Sigmoid colon (tissue), 7 donors: Measurements from ENCODE around the gene SRRM2. TPM values are rescaled to one million over a fixed set of nuclear protein-coding genes. Genes with fewer than 3 reads are reported as not detected.

Experiments
- DNase-seq: peaks from one replicate; pipeline ENCODE4 v3.0.0-alpha.2; 2019
- H3K27ac ChIP-seq, 4 donors: fragments of 200-600 bp; sonication (generic); one replicate each; pipeline ENCODE4 v1.5.1; 2016 to 2019; ENCODE audit warnings: mild to moderate bottlenecking in 1 of 4
- H3K27me3 ChIP-seq, 3 donors: fragments of 200-600 bp; sonication (generic); one replicate each; pipeline ENCODE4 v1.5.1; 2019; ENCODE audit warnings: mild to moderate bottlenecking in 1 of 3
- H3K36me3 ChIP-seq, 4 donors: fragments of 200-600 bp; sonication (generic); one replicate each; pipeline ENCODE4 v1.5.1; 2016 to 2019
- H3K4me1 ChIP-seq, 4 donors: fragments of 200-600 bp; sonication (generic); one replicate each; pipeline ENCODE4 v1.5.1; 2017 to 2019
- H3K4me3 ChIP-seq, 4 donors: fragments of 200-600 bp; sonication (generic); one replicate each; pipeline ENCODE4 v1.5.1; 2017 to 2019; ENCODE audit warnings: mild to moderate bottlenecking in 2 of 4, moderate library complexity in 1 of 4
- H3K9me3 ChIP-seq, 4 donors: fragments of 200-600 bp in 3 of 4; sonication (generic) in 3 of 4; one replicate each; pipeline versions ENCODE4 v1.5.1 to v1.6.1; 2013 to 2019
- CTCF ChIP-seq, 4 experiments: fragments of 450-650 bp in 3 of 4; fragments of 200-600 bp in 1 of 4; IDR thresholded peaks; one replicate each; pipeline ENCODE4 v1.5.1; 2016 to 2019; ENCODE audit warnings: antibody characterized with exemption in 4 of 4, mild to moderate bottlenecking in 3 of 4, moderate library complexity in 2 of 4
- EP300 ChIP-seq, 4 donors: sonication (generic); formaldehyde crosslinking; IDR thresholded peaks; one replicate each; pipeline ENCODE4 v1.6.1; 2017; ENCODE audit warnings: antibody characterized with exemption in 4 of 4
- POLR2A ChIP-seq, 2 donors: fragments of 450-650 bp; IDR thresholded peaks; one replicate each; pipeline ENCODE4 v1.6.1; 2016; ENCODE audit warnings: antibody characterized with exemption in 2 of 2, mild to moderate bottlenecking in 2 of 2, moderate library complexity in 2 of 2
- POLR2AphosphoS5 ChIP-seq, 4 donors: sonication (generic); formaldehyde crosslinking; IDR thresholded peaks; one replicate each; pipeline ENCODE4 v1.6.1; 2017; ENCODE audit warnings: antibody characterized with exemption in 4 of 4
- WGBS, 2 donors: extraction: QIAGEN DNeasy Blood & Tissue Kit; methylation state at CpG; one replicate each; pipeline ENCODE4 v1.1.7; 2013; 5-methylcytosine and 5-hydroxymethylcytosine counted together
- intact Hi-C: fragments of 100-400 bp; cut with DNase I; formaldehyde crosslinking; loops from one replicate; pipeline ENCODE4 v1.15.1; 2023
- polyA plus RNA-seq, 3 donors: library from polyadenylated mRNA; stranded (reverse); fragments of 200-250 nt; gene quantifications; one replicate each; pipeline ENCODE4 v1.2.3, GENCODE V29; 2013
- total RNA-seq, 4 donors: library from RNA; depleted of rRNA; stranded (reverse); fragments of >200 nt; gene quantifications; one replicate each; pipeline ENCODE4 v1.1.0, GENCODE V29; 2016
- donor health status: healthy with polysubstance abuse.
- donor health status: Bipolar disorder and iron deficiency.
- donor health status: healthy.

SRRM2 gene
- total and polyA plus RNA-seq, 7 donors, result 66.1 to 826 (median 198) TPM

- peaks cover 19 to 68% (median 46%) of the 10 kb centered on the region in 3 donors for H3K27me3 ChIP-seq
- no peaks in the 10 kb centered on the region for H3K36me3 ChIP-seq
- DNase-seq, result peak; percentile 22
- H3K4me1 ChIP-seq, result peaks cover 0 to 11% (median 10%) of the 10 kb centered on the region in 4 donors
- H3K4me3 ChIP-seq, result no peak overlapping the region
- intact Hi-C loops, result no loop called here
- 61 to 62% methylated on average over 3 of the region's 3 CpGs for WGBS, 2 donors
- no peak for TF ChIP-seq CTCF (IDR thresholded peaks at IDR 0.05)
- no peak for TF ChIP-seq POLR2A (IDR thresholded peaks at IDR 0.05)
- no peak for TF ChIP-seq EP300 (IDR thresholded peaks at IDR 0.05)
- TF ChIP-seq POLR2AphosphoS5 (IDR thresholded peaks at IDR 0.05), result no peak
- no peak overlapping the region for H3K27ac ChIP-seq
- no peaks in the 10 kb centered on the region for H3K9me3 ChIP-seq
Observed at GRCh38 chr16:2786826-2787151, 34.4 kb downstream of the SRRM2 start.

GRCh38 chr16:2787406-2787805 lies 35.0 kb downstream of the SRRM2 start, which contains the start of gene PRSS33:
Gene PRSS33, minus strand, starts transcription at chr16:2787560. Its CDS starts 1,013 bp downstream, at chr16:2786547.
- no peak within 1 kb of the TSS for H3K27ac ChIP-seq
- H3K4me1 ChIP-seq, result peaks cover 0 to 11% (median 10%) of the 10 kb centered on the region in 4 donors
- peaks cover 19 to 68% (median 46%) of the 10 kb centered on the region in 3 donors for H3K27me3 ChIP-seq
- no peaks in the 10 kb centered on the region for H3K9me3 ChIP-seq
- H3K4me3 ChIP-seq, result no peak within 1 kb of the TSS
- H3K36me3 ChIP-seq, result no peaks in the 10 kb centered on the region
- intact Hi-C loops, result no loop called here
- WGBS, 2 donors, result 21 to 28% methylated on average over 10 of the region's 10 CpGs
- DNase-seq, result peak; percentile 24
- TF ChIP-seq POLR2A (IDR thresholded peaks at IDR 0.05) (no peak), EP300 (IDR thresholded peaks at IDR 0.05) (no peak), CTCF (IDR thresholded peaks at IDR 0.05) (no peak), POLR2AphosphoS5 (IDR thresholded peaks at IDR 0.05) (no peak)

GRCh38 chr16:2787961-2788360 lies 35.5 kb downstream of the SRRM2 start:
- peak; percentile 53 for DNase-seq
- Histone ChIP-seq H3K4me3 (no peak overlapping the region), H3K27ac (no peak overlapping the region), H3K36me3 (no peaks in the 10 kb centered on the region), H3K27me3 (peaks cover 19 to 72% (median 46%) of the 10 kb centered on the region in 3 donors), H3K9me3 (no peaks in the 10 kb centered on the region), H3K4me1 (peaks cover 0 to 11% (median 10%) of the 10 kb centered on the region in 4 donors)
- WGBS, 2 donors, result 58 to 64% methylated on average over 7 of the region's 7 CpGs
- intact Hi-C loops, result no loop called here
- TF ChIP-seq EP300 (IDR thresholded peaks at IDR 0.05), result no peak
- TF ChIP-seq POLR2AphosphoS5 (IDR thresholded peaks at IDR 0.05), result no peak
- no peak for TF ChIP-seq CTCF (IDR thresholded peaks at IDR 0.05)

GRCh38 chr16:2790631-2791030 lies 38.2 kb downstream of the SRRM2 start:
- H3K27ac ChIP-seq, result no peak overlapping the region
- intact Hi-C loops, result no loop called here
- peaks cover 0 to 2% (median 2%) of the 10 kb centered on the region in 4 donors for H3K4me1 ChIP-seq
- H3K36me3 ChIP-seq, result no peaks in the 10 kb centered on the region
- no peaks in the 10 kb centered on the region for H3K9me3 ChIP-seq
- WGBS, 2 donors, result 85 to 89% methylated on average over 5 of the region's 5 CpGs
- peak; percentile 32 for DNase-seq
- H3K27me3 ChIP-seq, result peaks cover 10 to 61% (median 28%) of the 10 kb centered on the region in 3 donors
- TF ChIP-seq POLR2AphosphoS5 (IDR thresholded peaks at IDR 0.05) (no peak), CTCF (IDR thresholded peaks at IDR 0.05) (no peak), POLR2A (IDR thresholded peaks at IDR 0.05) (no peak), EP300 (IDR thresholded peaks at IDR 0.05) (no peak)
- no peak overlapping the region for H3K4me3 ChIP-seq

- TF ChIP-seq POLR2AphosphoS5 (IDR thresholded peaks at IDR 0.05) (no peak), EP300 (IDR thresholded peaks at IDR 0.05) (no peak), POLR2A (IDR thresholded peaks at IDR 0.05) (no peak), CTCF (IDR thresholded peaks at IDR 0.05) (no peak)
Observed at GRCh38 chr16:2791174-2791573, 38.7 kb downstream of the SRRM2 start.

More at GRCh38 chr16:2791174-2791573, 38.7 kb downstream of the SRRM2 start:
- Histone ChIP-seq H3K27me3 (peaks cover 7 to 56% (median 23%) of the 10 kb centered on the region in 3 donors), H3K4me1 (no peaks in the 10 kb centered on the region), H3K4me3 (no peak overlapping the region), H3K27ac (no peak overlapping the region), H3K9me3 (no peaks in the 10 kb centered on the region), H3K36me3 (no peaks in the 10 kb centered on the region)
- WGBS, 2 donors, result 86 to 88% methylated on average over 8 of the region's 8 CpGs
- intact Hi-C loops, result no loop called here
- DNase-seq, result peak; percentile 44
